ENCODE data around the gene SHB.
A peak's percentile ranks its signal among the peaks of the same experiment; 100 is the strongest.

The SHB gene

GRCh38 chr9:38041564-38042243 is 27.3 kb downstream of the SHB start:
- Histone ChIP-seq H3K27ac (no peak overlapping the region), H3K9me3 (no peaks in the 10 kb centered on the region), H3K27me3 (no peaks in the 10 kb centered on the region), H3K4me1 (peaks cover 0 to 73% (median 49%) of the 10 kb centered on the region in 4 donors), H3K4me3 (no peak overlapping the region), H3K36me3 (no peaks in the 10 kb centered on the region)
- no peak for TF ChIP-seq CTCF (IDR thresholded peaks at IDR 0.05)
- intact Hi-C loops (cut with DNase I; ENCODE audit: low total_unique reads), result no loop called here
- DNase-seq, result no peak

- Histone ChIP-seq H3K27ac (peak overlapping the region in 1 of 2 donors; percentile 25), H3K4me1 (peaks cover 0 to 78% (median 54%) of the 10 kb centered on the region in 4 donors), H3K9me3 (no peaks in the 10 kb centered on the region), H3K36me3 (no peaks in the 10 kb centered on the region), H3K4me3 (no peak overlapping the region), H3K27me3 (no peaks in the 10 kb centered on the region)
- no peak for TF ChIP-seq CTCF (IDR thresholded peaks at IDR 0.05)
- intact Hi-C loops (cut with DNase I; ENCODE audit: low total_unique reads), result no loop called here
- DNase-seq, result no peak
These were observed 28.9 kb downstream of the SHB start for GRCh38 chr9:38039907-38040682.

GRCh38 chr9:38039090-38039906 is 29.7 kb downstream of the SHB start:
- intact Hi-C loops (cut with DNase I; ENCODE audit: low total_unique reads), result no loop called here
- no peak for DNase-seq
- H3K9me3 ChIP-seq, result no peaks in the 10 kb centered on the region
- H3K27ac ChIP-seq, result peak overlapping the region; percentile 25 to 38
- H3K4me3 ChIP-seq, result no peak overlapping the region
- no peak for TF ChIP-seq CTCF (IDR thresholded peaks at IDR 0.05)
- no peaks in the 10 kb centered on the region for H3K36me3 ChIP-seq
- H3K27me3 ChIP-seq, result no peaks in the 10 kb centered on the region
- peaks cover 0 to 73% (median 51%) of the 10 kb centered on the region in 4 donors for H3K4me1 ChIP-seq

- H3K27me3 ChIP-seq, result no peaks in the 10 kb centered on the region
- H3K36me3 ChIP-seq, result no peaks in the 10 kb centered on the region
- H3K9me3 ChIP-seq, result no peaks in the 10 kb centered on the region
- intact Hi-C loops (cut with DNase I; ENCODE audit: low total_unique reads), result no loop called here
- no peak overlapping the region for H3K4me3 ChIP-seq
- peak overlapping the region; percentile 25 to 38 for H3K27ac ChIP-seq
- H3K4me1 ChIP-seq, result peaks cover 0 to 65% (median 47%) of the 10 kb centered on the region in 4 donors
- no peak for TF ChIP-seq CTCF (IDR thresholded peaks at IDR 0.05)
- no peak for DNase-seq
These were observed 30.5 kb downstream of the SHB start for GRCh38 chr9:38038307-38039089.

- peaks cover 0 to 63% (median 46%) of the 10 kb centered on the region in 4 donors for H3K4me1 ChIP-seq
- H3K36me3 ChIP-seq, result no peaks in the 10 kb centered on the region
- no peak overlapping the region for H3K4me3 ChIP-seq
- no peaks in the 10 kb centered on the region for H3K27me3 ChIP-seq
- DNase-seq, result no peak
- peak overlapping the region in 1 of 2 donors; percentile 25 for H3K27ac ChIP-seq
- no peaks in the 10 kb centered on the region for H3K9me3 ChIP-seq
- intact Hi-C loops (cut with DNase I; ENCODE audit: low total_unique reads), result no loop called here
- TF ChIP-seq CTCF (IDR thresholded peaks at IDR 0.05), result no peak
These were observed 31.1 kb downstream of the SHB start for GRCh38 chr9:38037981-38038306.
